GM12878 (cell line): ENCODE measurements around the gene ARHGAP45. TPM values are rescaled to one million over a fixed set of nuclear protein-coding genes. Genes with fewer than 3 reads are reported as not detected.

ENCODE experiments used
- ATAC-seq: fragments of 200-7000 bp; cut with Tn5 transposase; 3 replicates; pipeline ENCODE4 v1.9.1; 2020; ENCODE audit warnings: mild to moderate bottlenecking, moderate library complexity
- BruUV-seq: library from RNA; stranded (reverse); fragments of 400-500 nt; replicated peaks from 2 replicates; lab custom pipeline; 2021; lab: Mats Ljungman, UMichigan
- CTCF ChIA-PET: fragments of 300-600 bp; sonication (Branson Sonifier 250); formaldehyde crosslinking; extraction: SDS; loops from one replicate; lab custom pipeline; 2021; ENCODE audit warnings: inconsistent platforms; lab: Yijun Ruan, JAX
- POLR2A ChIA-PET: fragments of 350-600 bp; formaldehyde crosslinking; extraction: SDS; loops from one replicate; lab custom pipeline; 2021; ENCODE audit warnings: inconsistent platforms; lab: Charles Lee
- RAD21 ChIA-PET: fragments of 300-600 bp; sonication (Branson Sonifier 250); formaldehyde crosslinking; loops from one replicate; lab custom pipeline; 2023; ENCODE audit warnings: antibody characterized with exemption; ENCODE audit not compliant: unreplicated experiment; lab: Charles Lee
- SMC1A ChIA-PET: fragments of 300-600 bp; sonication (Branson Sonifier 250); formaldehyde crosslinking; loops from one replicate; lab custom pipeline; 2023; ENCODE audit not compliant: unreplicated experiment, uncharacterized antibody; lab: Charles Lee
- DNase-seq: peaks from one replicate; pipeline ENCODE4 v3.0.0-alpha.2; 2011; ENCODE audit warnings: low read depth, low spot score
- FAIRE-seq: peaks from 3 replicates; lab custom pipeline; 2011; peaks lifted over from hg19 to GRCh38; lab: Jason Lieb, UNC
- H2AFZ ChIP-seq: 2 replicates; pipeline ENCODE4 v1.6.0; 2011; ENCODE audit warnings: low read depth, low read length, control low read depth; ENCODE audit not compliant: control insufficient read depth
- H3K27ac ChIP-seq: 2 replicates; pipeline ENCODE4 v1.5.1; 2011; ENCODE audit warnings: control low read depth; ENCODE audit not compliant: control insufficient read depth, insufficient read depth
- H3K27me3 ChIP-seq, 2 experiments: replicated peaks in 1 of 2; 2 replicates each; pipeline versions ENCODE4 v1.6.0 to v1.6.1; 2011; ENCODE audit warnings: low read length in 1 of 2; ENCODE audit not compliant: control insufficient read depth in 2 of 2, insufficient read depth in 2 of 2
- H3K36me3 ChIP-seq, 2 experiments: 2 replicates each; pipeline ENCODE4 v1.5.1; 2011; ENCODE audit warnings: low read length in 1 of 2; ENCODE audit not compliant: control insufficient read depth in 2 of 2, insufficient read depth in 2 of 2
- H3K4me1 ChIP-seq: 2 replicates; pipeline ENCODE4 v1.6.1; 2011; ENCODE audit warnings: mild to moderate bottlenecking, low read length, moderate library complexity, mixed read lengths; ENCODE audit not compliant: control insufficient read depth, insufficient read depth
- H3K4me2 ChIP-seq: 2 replicates; pipeline ENCODE4 v1.6.0; 2011; ENCODE audit warnings: control low read depth; ENCODE audit not compliant: control insufficient read depth, insufficient read depth
- H3K4me3 ChIP-seq: fragments of 200-600 bp; sonication (generic); 2 replicates; pipeline ENCODE4 v1.5.1; 2016
- H3K79me2 ChIP-seq: 2 replicates; pipeline ENCODE4 v1.6.0; 2011; ENCODE audit warnings: low read length; ENCODE audit not compliant: control insufficient read depth, insufficient read depth
- H3K9ac ChIP-seq: 2 replicates; pipeline ENCODE4 v1.8.0; 2011; ENCODE audit warnings: low read length, control low read depth, mixed read lengths; ENCODE audit not compliant: control insufficient read depth, insufficient read depth
- H3K9me3 ChIP-seq: replicated peaks from 3 replicates; pipeline ENCODE4 v1.5.1; 2011; ENCODE audit warnings: mild to moderate bottlenecking, low read length; ENCODE audit not compliant: control insufficient read depth, insufficient read depth
- H4K20me1 ChIP-seq: 2 replicates; pipeline ENCODE4 v1.6.0; 2011; ENCODE audit not compliant: control insufficient read depth, insufficient read depth
- BRCA1 ChIP-seq: IDR thresholded peaks from 2 replicates; pipeline ENCODE4 v1.6.1; 2011; ENCODE audit warnings: low read depth, low read length, improper control_type of control experiment
- CBX5 ChIP-seq: sonication (generic); IDR thresholded peaks from 2 replicates; pipeline ENCODE4 v1.6.1; 2016; ENCODE audit warnings: low read depth, moderate library complexity, mild to moderate bottlenecking, inconsistent platforms
- EGR1 ChIP-seq, 2 experiments: IDR thresholded peaks; 1 replicate in 1 of 2; 2 replicates in 1 of 2; pipeline ENCODE4 v1.6.1; 2011 to 2012; ENCODE audit warnings: low read depth in 2 of 2, low read length in 2 of 2, borderline replicate concordance in 1 of 2, mild to moderate bottlenecking in 1 of 2, moderate library complexity in 1 of 2
- EP300 ChIP-seq, 2 experiments: fragments of 150-350 bp in 1 of 2; IDR thresholded peaks; 2 replicates each; pipeline ENCODE4 v1.6.1; 2011 to 2012; ENCODE audit warnings: low read depth in 2 of 2, low read length in 2 of 2, borderline replicate concordance in 1 of 2, improper control_type of control experiment in 1 of 2, inconsistent platforms in 1 of 2; ENCODE audit not compliant: control insufficient read depth in 1 of 2
- FOXK2 ChIP-seq: fragments of 450-650 bp; IDR thresholded peaks from 2 replicates; pipeline ENCODE4 v1.6.1; 2017; ENCODE audit warnings: mild to moderate bottlenecking, moderate library complexity
- NFXL1 ChIP-seq: fragments of 450-650 bp; IDR thresholded peaks from 2 replicates; pipeline ENCODE4 v1.6.1; 2017; ENCODE audit warnings: antibody characterized with exemption, mild to moderate bottlenecking, borderline replicate concordance
- NFYB ChIP-seq: IDR thresholded peaks from 2 replicates; pipeline ENCODE4 v1.6.1; 2011; ENCODE audit warnings: low read depth, mild to moderate bottlenecking, low read length, improper control_type of control experiment, moderate library complexity; ENCODE audit not compliant: insufficient read depth
- NR2C1 ChIP-seq: fragments of 450-650 bp; IDR thresholded peaks from 2 replicates; pipeline ENCODE4 v1.6.1; 2017; ENCODE audit warnings: antibody characterized with exemption, mild to moderate bottlenecking, moderate library complexity
- POLR2AphosphoS5 ChIP-seq: IDR thresholded peaks from 2 replicates; pipeline ENCODE4 v1.6.1; 2011; ENCODE audit warnings: mild to moderate bottlenecking, low read length, inconsistent platforms
- RAD21 ChIP-seq: IDR thresholded peaks from 2 replicates; pipeline ENCODE4 v1.6.1; 2011; ENCODE audit warnings: mild to moderate bottlenecking, low read depth, low read length, moderate library complexity; ENCODE audit not compliant: insufficient read depth
- RB1 ChIP-seq: fragments of 450-650 bp; formaldehyde crosslinking; IDR thresholded peaks from 2 replicates; pipeline ENCODE4 v1.6.1; 2017; ENCODE audit warnings: mild to moderate bottlenecking, borderline replicate concordance
- RFX5 ChIP-seq: IDR thresholded peaks from 2 replicates; pipeline ENCODE4 v1.6.1; 2011; ENCODE audit warnings: low read depth, low read length, improper control_type of control experiment
- SP1 ChIP-seq: IDR thresholded peaks from one replicate; pipeline ENCODE4 v1.6.1; 2011; ENCODE audit warnings: low read depth, low read length
- SRF ChIP-seq, 2 experiments: IDR thresholded peaks; 2 replicates each; pipeline ENCODE4 v1.6.1; 2011; ENCODE audit warnings: low read depth in 2 of 2, low read length in 2 of 2, mild to moderate bottlenecking in 1 of 2, moderate library complexity in 1 of 2
- TCF12 ChIP-seq: IDR thresholded peaks from 2 replicates; pipeline ENCODE4 v1.6.1; 2011; ENCODE audit warnings: low read depth, mild to moderate bottlenecking, low read length
- YY1 ChIP-seq: IDR thresholded peaks from 2 replicates; pipeline ENCODE4 v1.6.1; 2011; ENCODE audit warnings: low read depth, mild to moderate bottlenecking, low read length
- ZBTB33 ChIP-seq: fragments of 450-650 bp; IDR thresholded peaks from 2 replicates; pipeline ENCODE4 v1.6.1; 2017; ENCODE audit warnings: mild to moderate bottlenecking
- WGBS: methylation state at CpG from one replicate; pipeline ENCODE4 v1.1.6; 2016; ENCODE audit warnings: low lambda C conversion rate; ENCODE audit not compliant: insufficient replicate concordance, insufficient coverage; ENCODE audit errors: missing lambda C conversion rate; 5-methylcytosine and 5-hydroxymethylcytosine counted together
- in situ Hi-C: fragments of 300-500 bp; cut with MboI; formaldehyde crosslinking; loops from 9 replicates; pipeline ENCODE4 v1.14.3; 2018; ENCODE audit warnings: mixed read lengths
- intact Hi-C: fragments of 100-400 bp; cut with micrococcal nuclease; formaldehyde crosslinking; loops from one replicate; pipeline ENCODE4 v1.14.2; 2022; ENCODE audit not compliant: unreplicated experiment
- polyA plus RNA-seq, 11 experiments: library from polyadenylated mRNA; depleted of rRNA in 4 of 11; unstranded in 6 of 11; stranded (reverse) in 5 of 11; fragments of >200 nt; fragmentation: Nextera tagmentation in 4 of 11; fragmentation: Illumina TruSeq in 1 of 11; extraction: Ambion mirVana in 4 of 11; extraction: Trizol in 1 of 11; gene quantifications; 1 replicate in 1 of 11; 2 replicates in 10 of 11; pipeline versions ENCODE4 v1.2.1 to v1.2.3, GENCODE V29; 2011 to 2016; ENCODE audit warnings: inconsistent platforms in 2 of 11, missing spikeins in 2 of 11, low read depth in 1 of 11
- total RNA-seq, 4 experiments: library from RNA; depleted of rRNA in 3 of 4; stranded (reverse); fragments of >200 nt in 3 of 4; fragmentation: Illumina TruSeq in 1 of 4; extraction: Trizol in 1 of 4; gene quantifications; 2 replicates each; pipeline versions ENCODE4 v1.2.1 to v1.2.3, GENCODE V29; 2013 to 2021
- TF ChIP-seq, protein P1 (sequence below): fragments of 450-650 bp; conservative IDR thresholded peaks from 2 replicates; pipeline ENCODE4 v1.6.1; 2017; ENCODE audit warnings: mild to moderate bottlenecking, moderate library complexity

The ARHGAP45 gene
- total and polyA plus RNA-seq, 10 of the 15 experiments (the other 5 are each of a cell fraction or from before 2014, with no cell fraction given) = 1.4 to 151 (median 59.9) TPM

DNA sequence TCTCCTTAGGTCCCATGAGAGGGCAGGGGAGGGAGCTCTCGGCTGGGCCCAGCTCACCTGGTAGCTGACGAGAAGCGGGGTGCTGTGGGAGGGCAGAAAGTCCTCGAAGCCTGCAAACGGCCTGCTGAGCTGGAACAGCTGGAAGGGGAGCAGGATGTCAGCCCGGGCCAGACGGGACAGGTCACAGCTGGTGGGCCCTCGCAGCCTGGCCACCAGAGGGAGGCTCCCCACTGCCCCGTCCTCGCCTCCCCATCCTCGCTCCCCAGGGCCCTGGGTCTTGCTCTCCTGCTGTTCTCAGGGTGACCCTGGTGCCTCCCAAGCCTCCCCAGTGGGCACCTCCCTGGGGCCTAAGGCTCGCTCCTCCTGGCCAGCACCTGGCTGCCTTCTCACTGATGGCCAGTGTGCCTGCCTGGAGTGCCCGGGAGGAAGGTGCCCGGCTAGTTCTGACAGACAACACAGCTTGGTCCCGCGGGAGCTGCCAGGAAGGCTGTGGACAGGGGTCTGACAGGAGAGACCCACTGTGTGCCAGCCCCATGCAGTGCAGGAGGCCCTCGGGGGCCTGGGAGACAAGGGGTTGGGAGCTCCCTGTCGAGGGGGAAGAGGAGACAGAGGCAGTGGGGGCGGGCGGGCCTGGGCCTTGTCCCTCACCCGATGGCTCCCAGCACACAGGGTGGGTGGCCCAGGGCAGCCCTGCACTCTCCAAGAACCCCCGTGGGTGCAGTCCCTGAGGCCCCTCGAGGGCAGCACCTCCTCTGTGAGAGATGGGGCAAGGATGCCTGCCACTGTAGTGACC is 57.1 kb downstream of the ARHGAP45 start (continued):
- TF ChIP-seq SRF (IDR thresholded peaks at IDR 0.05; ENCODE audit: low read depth in 2 of 2, low read length in 2 of 2) (no peak), FOXK2 (no peak), ZBTB33 (no peak), RB1 (no peak), TCF12 (no peak), NR2C1 (no peak), EGR1 (IDR thresholded peaks at IDR 0.05; ENCODE audit: borderline replicate concordance in 1 of 2, low read depth in 2 of 2, low read length in 2 of 2) (no peak)

DNA sequence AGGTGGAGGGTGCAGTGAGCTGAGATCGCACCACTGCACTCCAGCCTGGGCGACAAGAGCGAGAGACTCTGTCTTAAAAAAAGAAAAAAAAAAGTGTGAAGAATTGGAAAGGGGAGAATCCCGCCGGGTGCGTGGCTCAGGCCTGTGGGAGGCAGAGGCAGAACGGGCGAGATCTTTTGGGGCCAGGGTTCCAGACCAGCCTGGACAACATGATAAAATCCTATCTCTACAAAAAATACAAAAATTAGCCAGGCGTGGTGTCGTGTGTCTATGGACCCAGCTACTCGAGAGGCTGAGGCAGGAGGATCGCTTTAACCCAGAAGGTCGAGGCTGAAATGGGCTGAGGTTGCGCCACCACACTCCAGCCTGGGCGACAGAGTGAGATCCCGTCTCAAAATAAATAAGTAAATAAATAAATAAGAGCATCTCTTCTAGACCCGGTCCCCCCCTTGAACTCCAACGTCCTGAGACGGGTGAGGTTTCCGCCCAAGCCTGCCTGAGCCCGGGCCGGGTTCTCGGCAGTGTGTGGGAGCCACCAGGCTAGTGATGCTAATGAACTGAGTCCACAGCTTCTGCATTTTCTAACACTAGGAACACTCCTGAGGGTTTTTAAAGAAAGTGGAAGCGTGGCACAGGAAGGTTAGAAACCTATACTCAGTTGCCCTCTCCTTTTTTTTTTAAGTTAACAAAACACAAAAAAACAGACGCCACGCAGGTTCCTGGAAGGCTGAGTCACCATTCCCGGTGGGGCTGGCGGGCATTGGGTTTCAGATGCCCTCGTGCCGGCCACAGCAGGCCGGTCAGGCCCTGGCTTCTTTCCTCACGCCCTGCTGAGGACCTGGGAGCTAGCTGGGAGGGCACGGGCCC is 58.9 kb downstream of the ARHGAP45 start:
- no peaks in the 10 kb centered on the region for H3K9me3 ChIP-seq
- peaks cover 17% of the 10 kb centered on the region for H3K79me2 ChIP-seq
- SMC1A ChIA-PET = no interaction called here
- CTCF ChIA-PET = interaction anchor here (0.7 to 1.1 kb wide), 2 partner anchors 8 to 458 kb away, joined by 3 to 4 read pairs; no protein-coding TSS in a partner anchor
- H3K4me2 ChIP-seq = no peak overlapping the region
- intact Hi-C loops = no loop called here
- no TSS peak for BruUV-seq
- POLR2A ChIA-PET = interaction anchor here (0.7 kb wide), 1 partner anchor 8 kb away, joined by 4 read pairs; no protein-coding TSS in a partner anchor
- H3K4me3 ChIP-seq = no peak overlapping the region
- H2AFZ ChIP-seq = no peak overlapping the region
- H3K27ac ChIP-seq = no peak overlapping the region
- H4K20me1 ChIP-seq = no peaks in the 10 kb centered on the region; the same call in 1 of the 2 replicates
- 73% methylated on average over 33 of the region's 33 CpGs for WGBS
- H3K27me3 ChIP-seq = no peaks in the 10 kb centered on the region
- H3K9ac ChIP-seq = no peak overlapping the region
- ATAC-seq = no peak
- RAD21 ChIA-PET = interaction anchor here (1.5 kb wide), 1 partner anchor 12 kb away, joined by 5 read pairs; no protein-coding TSS in a partner anchor
- H3K36me3 ChIP-seq = peaks cover 3 to 41% of the 10 kb centered on the region in 2 experiments
- in situ Hi-C loops = no loop called here
- FAIRE-seq = no peak
- peaks cover 10% of the 10 kb centered on the region for H3K4me1 ChIP-seq
- DNase-seq = no peak
- no peak for TF ChIP-seq SP1
- no peak for TF ChIP-seq CBX5
- no peak for TF ChIP-seq EP300 (IDR thresholded peaks at IDR 0.05; ENCODE audit: borderline replicate concordance in 1 of 2, control insufficient read depth in 1 of 2, low read depth in 2 of 2, low read length in 2 of 2)
- TF ChIP-seq, protein P1, sequence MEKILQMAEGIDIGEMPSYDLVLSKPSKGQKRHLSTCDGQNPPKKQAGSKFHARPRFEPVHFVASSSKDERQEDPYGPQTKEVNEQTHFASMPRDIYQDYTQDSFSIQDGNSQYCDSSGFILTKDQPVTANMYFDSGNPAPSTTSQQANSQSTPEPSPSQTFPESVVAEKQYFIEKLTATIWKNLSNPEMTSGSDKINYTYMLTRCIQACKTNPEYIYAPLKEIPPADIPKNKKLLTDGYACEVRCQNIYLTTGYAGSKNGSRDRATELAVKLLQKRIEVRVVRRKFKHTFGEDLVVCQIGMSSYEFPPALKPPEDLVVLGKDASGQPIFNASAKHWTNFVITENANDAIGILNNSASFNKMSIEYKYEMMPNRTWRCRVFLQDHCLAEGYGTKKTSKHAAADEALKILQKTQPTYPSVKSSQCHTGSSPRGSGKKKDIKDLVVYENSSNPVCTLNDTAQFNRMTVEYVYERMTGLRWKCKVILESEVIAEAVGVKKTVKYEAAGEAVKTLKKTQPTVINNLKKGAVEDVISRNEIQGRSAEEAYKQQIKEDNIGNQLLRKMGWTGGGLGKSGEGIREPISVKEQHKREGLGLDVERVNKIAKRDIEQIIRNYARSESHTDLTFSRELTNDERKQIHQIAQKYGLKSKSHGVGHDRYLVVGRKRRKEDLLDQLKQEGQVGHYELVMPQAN = no peak
- TF ChIP-seq BRCA1 = no peak
- TF ChIP-seq RAD21 = no peak
- no peak for TF ChIP-seq YY1
- TF ChIP-seq POLR2AphosphoS5 = no peak
- TF ChIP-seq RFX5 = no peak
- TF ChIP-seq NFXL1 = no peak
- TF ChIP-seq NFYB = no peak
